Hepatocyte (in vitro differentiated cells): ENCODE data around the gene SH2D3C. TPM values are rescaled to one million over a fixed set of nuclear protein-coding genes. Genes with fewer than 3 reads are reported as not detected.

ENCODE experiments used
- DNase-seq: peaks from one replicate; pipeline ENCODE4 v3.0.0-alpha.2; 2016; ENCODE audit warnings: low spot score
- H2AFZ ChIP-seq: fragments of 200-600 bp; sonication (generic); 2 replicates; pipeline ENCODE4 v1.6.0; 2016; ENCODE audit warnings: antibody characterized with exemption, mild to moderate bottlenecking
- H3K27ac ChIP-seq: fragments of 200-600 bp; sonication (generic); 2 replicates; pipeline ENCODE4 v1.5.1; 2016; ENCODE audit warnings: mild to moderate bottlenecking
- H3K27me3 ChIP-seq: fragments of 200-600 bp; sonication (generic); 2 replicates; pipeline ENCODE4 v1.6.1; 2016
- H3K36me3 ChIP-seq: fragments of 200-600 bp; sonication (generic); replicated peaks from 2 replicates; pipeline ENCODE4 v1.5.1; 2016; ENCODE audit warnings: low read depth; ENCODE audit not compliant: insufficient read depth
- H3K4me1 ChIP-seq: fragments of 200-600 bp; sonication (generic); 2 replicates; pipeline ENCODE4 v1.5.1; 2016; ENCODE audit warnings: mild to moderate bottlenecking, moderate library complexity; ENCODE audit not compliant: insufficient read depth
- H3K4me2 ChIP-seq: fragments of 200-600 bp; sonication (generic); 2 replicates; pipeline ENCODE4 v1.6.0; 2016
- H3K4me3 ChIP-seq: fragments of 200-600 bp; sonication (generic); 2 replicates; pipeline ENCODE4 v1.5.1; 2016; ENCODE audit warnings: mild to moderate bottlenecking
- H3K79me2 ChIP-seq: fragments of 200-600 bp; sonication (generic); 2 replicates; pipeline ENCODE4 v1.6.0; 2017; ENCODE audit warnings: mild to moderate bottlenecking
- H3K9me2 ChIP-seq: fragments of 200-600 bp; sonication (generic); replicated peaks from 2 replicates; pipeline ENCODE4 v1.6.0; 2017; ENCODE audit warnings: mild to moderate bottlenecking; ENCODE audit not compliant: insufficient read depth
- H3K9me3 ChIP-seq: fragments of 200-600 bp; sonication (generic); 2 replicates; pipeline ENCODE4 v1.5.1; 2016; ENCODE audit warnings: low read depth, mild to moderate bottlenecking
- H4K20me1 ChIP-seq: fragments of 200-600 bp; sonication (generic); 2 replicates; pipeline ENCODE4 v1.6.0; 2016; ENCODE audit warnings: mild to moderate bottlenecking; ENCODE audit not compliant: insufficient read depth, poor library complexity, severe bottlenecking
- CTCF ChIP-seq: fragments of 200-600 bp; sonication (generic); IDR thresholded peaks from 2 replicates; pipeline ENCODE4 v1.5.1; 2016; ENCODE audit warnings: antibody characterized with exemption, mild to moderate bottlenecking; ENCODE audit not compliant: poor library complexity
- EZH2 ChIP-seq: fragments of 200-600 bp; sonication (generic); IDR thresholded peaks from 2 replicates; pipeline ENCODE4 v1.6.1; 2016; ENCODE audit warnings: antibody characterized with exemption, mild to moderate bottlenecking, borderline replicate concordance
- EZH2phosphoT487 ChIP-seq: fragments of 200-600 bp; sonication (generic); IDR thresholded peaks from one replicate; pipeline ENCODE4 v1.6.1; 2018; ENCODE audit warnings: antibody characterized with exemption, mild to moderate bottlenecking, low read depth, moderate library complexity; ENCODE audit not compliant: unreplicated experiment, severe bottlenecking
- WGBS: methylation state at CpG from one replicate; pipeline ENCODE4 v1.1.6; 2016; ENCODE audit warnings: low lambda C conversion rate; ENCODE audit errors: missing lambda C conversion rate; 5-methylcytosine and 5-hydroxymethylcytosine counted together
- polyA plus RNA-seq: library from polyadenylated mRNA; unstranded; fragments of >200 nt; fragmentation: Nextera tagmentation; extraction: Ambion mirVana; gene quantifications from 2 replicates; pipeline ENCODE4 v1.2.1, GENCODE V29; 2016
- total RNA-seq: library from RNA; depleted of rRNA; stranded (reverse); fragments of >200 nt; gene quantifications from 2 replicates; pipeline ENCODE4 v1.2.3, GENCODE V29; 2014

The SH2D3C gene
- total and polyA plus RNA-seq, 2 experiments from 2014 or later, result 0.23 to 0.89 TPM

GRCh38 chr9:127803507-127804352 is 25.3 kb upstream of the SH2D3C start:
- peak overlapping the region; percentile 97 for H3K27ac ChIP-seq
- no peak for DNase-seq
- TF ChIP-seq EZH2, result no peak
- no peak for TF ChIP-seq EZH2phosphoT487
- TF ChIP-seq CTCF, result no peak
- peaks cover 26% of the 10 kb centered on the region for H3K79me2 ChIP-seq
- H3K9me2 ChIP-seq, result no peaks in the 10 kb centered on the region
- H3K27me3 ChIP-seq, result no peaks in the 10 kb centered on the region
- peaks cover 25% of the 10 kb centered on the region for H3K4me1 ChIP-seq
- no peaks in the 10 kb centered on the region for H3K36me3 ChIP-seq
- peak overlapping the region; percentile 87 for H3K4me3 ChIP-seq
- H3K9me3 ChIP-seq, result no peaks in the 10 kb centered on the region
- H3K4me2 ChIP-seq, result peak overlapping the region; percentile 91
- peak overlapping the region; percentile 65 for H2AFZ ChIP-seq
- 56% methylated on average over 18 of the region's 18 CpGs for WGBS
- no peaks in the 10 kb centered on the region for H4K20me1 ChIP-seq

- Histone ChIP-seq H2AFZ (peak within 1 kb of the TSS; percentile 72), H3K36me3 (no peaks in the 10 kb centered on the region), H3K9me3 (no peaks in the 10 kb centered on the region), H3K27ac (peak within 1 kb of the TSS; percentile 97), H3K9me2 (no peaks in the 10 kb centered on the region), H3K4me3 (peak within 1 kb of the TSS; percentile 87), H4K20me1 (no peaks in the 10 kb centered on the region), H3K4me2 (peak within 1 kb of the TSS; percentile 91), H3K4me1 (peaks cover 32% of the 10 kb centered on the region), H3K79me2 (peaks cover 26% of the 10 kb centered on the region), H3K27me3 (no peaks in the 10 kb centered on the region)
- peak; percentile 94 for DNase-seq
- no peak for TF ChIP-seq EZH2
- TF ChIP-seq CTCF, result no peak
- no peak for TF ChIP-seq EZH2phosphoT487
- under 1% methylated on average over 61 of the region's 83 CpGs for WGBS
These were observed 24.3 kb upstream of the SH2D3C start, which contains the start of gene FPGS for GRCh38 chr9:127802576-127803443. Gene FPGS (plus strand): TSS chr9:127802882. CDS start chr9:127802925, 43 bp downstream.

- H3K4me3 ChIP-seq, result peak overlapping the region; percentile 35
- H4K20me1 ChIP-seq, result no peaks in the 10 kb centered on the region
- DNase-seq, result no peak
- peak overlapping the region; percentile 72 for H2AFZ ChIP-seq
- no peaks in the 10 kb centered on the region for H3K27me3 ChIP-seq
- TF ChIP-seq EZH2phosphoT487 (no peak), CTCF (peak; percentile 18)
- no peaks in the 10 kb centered on the region for H3K9me3 ChIP-seq
- peak overlapping the region; percentile 91 for H3K4me2 ChIP-seq
- 30% methylated on average over 10 of the region's 10 CpGs for WGBS
- no peaks in the 10 kb centered on the region for H3K36me3 ChIP-seq
- no peaks in the 10 kb centered on the region for H3K9me2 ChIP-seq
- H3K27ac ChIP-seq, result peak overlapping the region; percentile 88
- H3K4me1 ChIP-seq, result peaks cover 32% of the 10 kb centered on the region
- peaks cover 26% of the 10 kb centered on the region for H3K79me2 ChIP-seq
These were observed 23.6 kb upstream of the SH2D3C start for GRCh38 chr9:127801955-127802575.
